ENCODE measurements around the gene TEX38.
"Not testable (repeated sequence)": the region's sequence is repeated elsewhere in the genome, so short reads cannot be mapped to it uniquely, and the experiment has no call there.

DNA sequence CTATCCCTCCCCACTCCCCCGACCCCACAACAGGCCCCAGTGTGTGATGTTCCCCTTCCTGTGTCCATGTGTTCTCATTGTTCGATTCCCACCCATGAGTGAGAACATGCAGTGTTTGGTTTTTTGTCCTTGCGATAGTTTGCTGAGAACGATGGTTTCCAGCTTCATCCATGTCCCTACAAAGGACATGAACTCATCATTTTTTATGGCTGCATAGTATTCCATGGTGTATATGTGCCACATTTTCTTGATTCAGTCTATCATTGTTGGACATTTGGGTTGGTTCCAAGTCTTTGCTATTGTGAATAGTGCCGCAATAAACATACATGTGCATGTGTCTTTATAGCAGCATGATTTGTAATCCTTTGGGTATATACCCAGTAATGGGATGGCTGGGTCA lies 8.7 kb upstream of the TEX38 start:
- not testable (repeated sequence) for TF ChIP-seq EZH2phosphoT487 (IDR thresholded peaks at IDR 0.05; ENCODE audit: unreplicated experiment); EZH2 (IDR thresholded peaks at IDR 0.05; ENCODE audit: low read depth, unreplicated experiment); POLR2AphosphoS5 (IDR thresholded peaks at IDR 0.05; ENCODE audit: low read depth); NANOG (IDR thresholded peaks at IDR 0.05; ENCODE audit: borderline replicate concordance); JUNB (IDR thresholded peaks at IDR 0.05; ENCODE audit: unreplicated experiment); CREB1 (CRISPR knock-in tag; IDR thresholded peaks at IDR 0.05; ENCODE audit: low read depth); ZNF331 (CRISPR knock-in tag; IDR thresholded peaks at IDR 0.05; ENCODE audit: low read depth)
- TF ChIP-seq, protein P1, sequence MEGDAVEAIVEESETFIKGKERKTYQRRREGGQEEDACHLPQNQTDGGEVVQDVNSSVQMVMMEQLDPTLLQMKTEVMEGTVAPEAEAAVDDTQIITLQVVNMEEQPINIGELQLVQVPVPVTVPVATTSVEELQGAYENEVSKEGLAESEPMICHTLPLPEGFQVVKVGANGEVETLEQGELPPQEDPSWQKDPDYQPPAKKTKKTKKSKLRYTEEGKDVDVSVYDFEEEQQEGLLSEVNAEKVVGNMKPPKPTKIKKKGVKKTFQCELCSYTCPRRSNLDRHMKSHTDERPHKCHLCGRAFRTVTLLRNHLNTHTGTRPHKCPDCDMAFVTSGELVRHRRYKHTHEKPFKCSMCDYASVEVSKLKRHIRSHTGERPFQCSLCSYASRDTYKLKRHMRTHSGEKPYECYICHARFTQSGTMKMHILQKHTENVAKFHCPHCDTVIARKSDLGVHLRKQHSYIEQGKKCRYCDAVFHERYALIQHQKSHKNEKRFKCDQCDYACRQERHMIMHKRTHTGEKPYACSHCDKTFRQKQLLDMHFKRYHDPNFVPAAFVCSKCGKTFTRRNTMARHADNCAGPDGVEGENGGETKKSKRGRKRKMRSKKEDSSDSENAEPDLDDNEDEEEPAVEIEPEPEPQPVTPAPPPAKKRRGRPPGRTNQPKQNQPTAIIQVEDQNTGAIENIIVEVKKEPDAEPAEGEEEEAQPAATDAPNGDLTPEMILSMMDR (conservative IDR thresholded peaks at IDR 0.05; ENCODE audit: low read depth in 2 of 2): not testable (repeated sequence)
- TF ChIP-seq, protein P2, sequence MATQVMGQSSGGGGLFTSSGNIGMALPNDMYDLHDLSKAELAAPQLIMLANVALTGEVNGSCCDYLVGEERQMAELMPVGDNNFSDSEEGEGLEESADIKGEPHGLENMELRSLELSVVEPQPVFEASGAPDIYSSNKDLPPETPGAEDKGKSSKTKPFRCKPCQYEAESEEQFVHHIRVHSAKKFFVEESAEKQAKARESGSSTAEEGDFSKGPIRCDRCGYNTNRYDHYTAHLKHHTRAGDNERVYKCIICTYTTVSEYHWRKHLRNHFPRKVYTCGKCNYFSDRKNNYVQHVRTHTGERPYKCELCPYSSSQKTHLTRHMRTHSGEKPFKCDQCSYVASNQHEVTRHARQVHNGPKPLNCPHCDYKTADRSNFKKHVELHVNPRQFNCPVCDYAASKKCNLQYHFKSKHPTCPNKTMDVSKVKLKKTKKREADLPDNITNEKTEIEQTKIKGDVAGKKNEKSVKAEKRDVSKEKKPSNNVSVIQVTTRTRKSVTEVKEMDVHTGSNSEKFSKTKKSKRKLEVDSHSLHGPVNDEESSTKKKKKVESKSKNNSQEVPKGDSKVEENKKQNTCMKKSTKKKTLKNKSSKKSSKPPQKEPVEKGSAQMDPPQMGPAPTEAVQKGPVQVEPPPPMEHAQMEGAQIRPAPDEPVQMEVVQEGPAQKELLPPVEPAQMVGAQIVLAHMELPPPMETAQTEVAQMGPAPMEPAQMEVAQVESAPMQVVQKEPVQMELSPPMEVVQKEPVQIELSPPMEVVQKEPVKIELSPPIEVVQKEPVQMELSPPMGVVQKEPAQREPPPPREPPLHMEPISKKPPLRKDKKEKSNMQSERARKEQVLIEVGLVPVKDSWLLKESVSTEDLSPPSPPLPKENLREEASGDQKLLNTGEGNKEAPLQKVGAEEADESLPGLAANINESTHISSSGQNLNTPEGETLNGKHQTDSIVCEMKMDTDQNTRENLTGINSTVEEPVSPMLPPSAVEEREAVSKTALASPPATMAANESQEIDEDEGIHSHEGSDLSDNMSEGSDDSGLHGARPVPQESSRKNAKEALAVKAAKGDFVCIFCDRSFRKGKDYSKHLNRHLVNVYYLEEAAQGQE (IDR thresholded peaks at IDR 0.05; ENCODE audit: unreplicated experiment): not testable (repeated sequence)
- TF ChIP-seq, protein P3, sequence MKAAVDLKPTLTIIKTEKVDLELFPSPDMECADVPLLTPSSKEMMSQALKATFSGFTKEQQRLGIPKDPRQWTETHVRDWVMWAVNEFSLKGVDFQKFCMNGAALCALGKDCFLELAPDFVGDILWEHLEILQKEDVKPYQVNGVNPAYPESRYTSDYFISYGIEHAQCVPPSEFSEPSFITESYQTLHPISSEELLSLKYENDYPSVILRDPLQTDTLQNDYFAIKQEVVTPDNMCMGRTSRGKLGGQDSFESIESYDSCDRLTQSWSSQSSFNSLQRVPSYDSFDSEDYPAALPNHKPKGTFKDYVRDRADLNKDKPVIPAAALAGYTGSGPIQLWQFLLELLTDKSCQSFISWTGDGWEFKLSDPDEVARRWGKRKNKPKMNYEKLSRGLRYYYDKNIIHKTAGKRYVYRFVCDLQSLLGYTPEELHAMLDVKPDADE (IDR thresholded peaks at IDR 0.05): not testable (repeated sequence)
- TF ChIP-seq, protein P4, sequence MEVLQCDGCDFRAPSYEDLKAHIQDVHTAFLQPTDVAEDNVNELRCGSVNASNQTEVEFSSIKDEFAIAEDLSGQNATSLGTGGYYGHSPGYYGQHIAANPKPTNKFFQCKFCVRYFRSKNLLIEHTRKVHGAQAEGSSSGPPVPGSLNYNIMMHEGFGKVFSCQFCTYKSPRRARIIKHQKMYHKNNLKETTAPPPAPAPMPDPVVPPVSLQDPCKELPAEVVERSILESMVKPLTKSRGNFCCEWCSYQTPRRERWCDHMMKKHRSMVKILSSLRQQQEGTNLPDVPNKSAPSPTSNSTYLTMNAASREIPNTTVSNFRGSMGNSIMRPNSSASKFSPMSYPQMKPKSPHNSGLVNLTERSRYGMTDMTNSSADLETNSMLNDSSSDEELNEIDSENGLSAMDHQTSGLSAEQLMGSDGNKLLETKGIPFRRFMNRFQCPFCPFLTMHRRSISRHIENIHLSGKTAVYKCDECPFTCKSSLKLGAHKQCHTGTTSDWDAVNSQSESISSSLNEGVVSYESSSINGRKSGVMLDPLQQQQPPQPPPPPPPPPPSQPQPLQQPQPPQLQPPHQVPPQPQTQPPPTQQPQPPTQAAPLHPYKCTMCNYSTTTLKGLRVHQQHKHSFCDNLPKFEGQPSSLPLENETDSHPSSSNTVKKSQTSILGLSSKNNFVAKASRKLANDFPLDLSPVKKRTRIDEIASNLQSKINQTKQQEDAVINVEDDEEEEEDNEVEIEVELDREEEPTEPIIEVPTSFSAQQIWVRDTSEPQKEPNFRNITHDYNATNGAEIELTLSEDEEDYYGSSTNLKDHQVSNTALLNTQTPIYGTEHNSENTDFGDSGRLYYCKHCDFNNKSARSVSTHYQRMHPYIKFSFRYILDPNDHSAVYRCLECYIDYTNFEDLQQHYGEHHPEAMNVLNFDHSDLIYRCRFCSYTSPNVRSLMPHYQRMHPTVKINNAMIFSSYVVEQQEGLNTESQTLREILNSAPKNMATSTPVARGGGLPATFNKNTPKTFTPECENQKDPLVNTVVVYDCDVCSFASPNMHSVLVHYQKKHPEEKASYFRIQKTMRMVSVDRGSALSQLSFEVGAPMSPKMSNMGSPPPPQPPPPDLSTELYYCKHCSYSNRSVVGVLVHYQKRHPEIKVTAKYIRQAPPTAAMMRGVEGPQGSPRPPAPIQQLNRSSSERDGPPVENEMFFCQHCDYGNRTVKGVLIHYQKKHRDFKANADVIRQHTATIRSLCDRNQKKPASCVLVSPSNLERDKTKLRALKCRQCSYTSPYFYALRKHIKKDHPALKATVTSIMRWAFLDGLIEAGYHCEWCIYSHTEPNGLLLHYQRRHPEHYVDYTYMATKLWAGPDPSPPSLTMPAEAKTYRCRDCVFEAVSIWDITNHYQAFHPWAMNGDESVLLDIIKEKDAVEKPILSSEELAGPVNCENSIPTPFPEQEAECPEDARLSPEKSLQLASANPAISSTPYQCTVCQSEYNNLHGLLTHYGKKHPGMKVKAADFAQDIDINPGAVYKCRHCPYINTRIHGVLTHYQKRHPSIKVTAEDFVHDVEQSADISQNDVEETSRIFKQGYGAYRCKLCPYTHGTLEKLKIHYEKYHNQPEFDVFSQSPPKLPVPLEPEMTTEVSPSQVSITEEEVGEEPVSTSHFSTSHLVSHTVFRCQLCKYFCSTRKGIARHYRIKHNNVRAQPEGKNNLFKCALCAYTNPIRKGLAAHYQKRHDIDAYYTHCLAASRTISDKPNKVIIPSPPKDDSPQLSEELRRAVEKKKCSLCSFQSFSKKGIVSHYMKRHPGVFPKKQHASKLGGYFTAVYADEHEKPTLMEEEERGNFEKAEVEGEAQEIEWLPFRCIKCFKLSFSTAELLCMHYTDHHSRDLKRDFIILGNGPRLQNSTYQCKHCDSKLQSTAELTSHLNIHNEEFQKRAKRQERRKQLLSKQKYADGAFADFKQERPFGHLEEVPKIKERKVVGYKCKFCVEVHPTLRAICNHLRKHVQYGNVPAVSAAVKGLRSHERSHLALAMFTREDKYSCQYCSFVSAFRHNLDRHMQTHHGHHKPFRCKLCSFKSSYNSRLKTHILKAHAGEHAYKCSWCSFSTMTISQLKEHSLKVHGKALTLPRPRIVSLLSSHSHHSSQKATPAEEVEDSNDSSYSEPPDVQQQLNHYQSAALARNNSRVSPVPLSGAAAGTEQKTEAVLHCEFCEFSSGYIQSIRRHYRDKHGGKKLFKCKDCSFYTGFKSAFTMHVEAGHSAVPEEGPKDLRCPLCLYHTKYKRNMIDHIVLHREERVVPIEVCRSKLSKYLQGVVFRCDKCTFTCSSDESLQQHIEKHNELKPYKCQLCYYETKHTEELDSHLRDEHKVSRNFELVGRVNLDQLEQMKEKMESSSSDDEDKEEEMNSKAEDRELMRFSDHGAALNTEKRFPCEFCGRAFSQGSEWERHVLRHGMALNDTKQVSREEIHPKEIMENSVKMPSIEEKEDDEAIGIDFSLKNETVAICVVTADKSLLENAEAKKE (CRISPR knock-in tag; IDR thresholded peaks at IDR 0.05): not testable (repeated sequence)
